ENCODE measurements around the gene PRSS21.
A peak's percentile ranks its signal among the peaks of the same experiment; 100 is the strongest.

The PRSS21 gene

DNA sequence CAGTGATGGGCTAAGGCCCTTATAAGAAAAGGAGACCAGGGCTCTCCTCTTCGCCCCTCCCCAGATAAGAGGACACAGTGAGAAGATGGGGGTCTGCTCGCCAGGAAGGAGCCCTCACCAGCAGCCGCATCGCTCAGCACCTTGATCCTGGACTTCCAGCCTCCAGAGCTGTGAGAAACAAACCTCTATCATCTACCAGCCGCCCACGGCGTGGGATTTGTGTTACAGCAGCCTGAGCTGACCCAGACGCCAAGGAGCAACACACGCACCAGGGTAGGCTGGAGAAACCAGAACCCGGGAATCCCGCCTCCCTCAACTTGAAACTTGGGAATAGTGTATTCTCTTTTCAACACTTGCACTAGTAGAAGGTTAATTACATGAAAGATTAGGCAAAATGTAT, 8.9 kb downstream of the PRSS21 start:
- no peak for DNase-seq

DNA sequence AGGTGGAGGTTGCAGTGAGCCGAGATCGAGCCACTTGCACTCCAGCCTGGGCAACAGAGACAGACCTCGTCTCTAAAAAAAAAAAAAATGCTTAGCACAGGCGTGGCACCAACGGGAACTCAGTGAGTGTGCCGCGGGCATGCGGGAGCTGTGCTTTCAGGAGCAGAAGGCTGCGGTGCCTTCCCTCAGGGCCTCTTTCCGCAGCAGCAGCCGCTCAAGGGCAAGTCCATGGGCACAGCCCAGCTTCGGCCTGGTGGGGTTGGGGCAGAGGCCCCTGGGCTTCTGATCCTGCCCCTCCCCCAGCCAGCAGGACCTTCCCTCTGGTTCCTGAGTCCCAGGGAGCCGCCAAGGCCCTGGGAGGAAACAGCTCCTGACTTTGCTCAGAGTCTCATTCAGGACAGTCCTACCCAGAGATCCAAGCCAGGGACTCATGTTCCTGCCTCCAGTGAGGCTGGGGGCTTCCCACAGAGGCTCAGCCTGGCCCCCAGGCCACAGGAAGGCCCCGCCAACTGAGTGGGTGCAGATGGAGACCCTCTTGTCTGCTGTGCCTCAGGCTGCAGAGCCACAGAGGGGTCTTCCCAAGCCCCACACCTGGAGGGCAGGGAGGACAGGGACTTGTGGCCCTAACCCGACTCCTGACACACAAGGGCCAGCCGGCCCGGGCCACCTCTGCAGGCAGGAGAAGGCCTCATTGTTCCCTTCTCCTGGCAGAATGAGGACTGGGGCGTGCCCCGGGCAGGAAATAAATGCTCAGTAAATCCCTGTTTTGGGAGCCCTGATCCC, 9.7 kb downstream of the PRSS21 start:
- DNase-seq, result no peak

DNA sequence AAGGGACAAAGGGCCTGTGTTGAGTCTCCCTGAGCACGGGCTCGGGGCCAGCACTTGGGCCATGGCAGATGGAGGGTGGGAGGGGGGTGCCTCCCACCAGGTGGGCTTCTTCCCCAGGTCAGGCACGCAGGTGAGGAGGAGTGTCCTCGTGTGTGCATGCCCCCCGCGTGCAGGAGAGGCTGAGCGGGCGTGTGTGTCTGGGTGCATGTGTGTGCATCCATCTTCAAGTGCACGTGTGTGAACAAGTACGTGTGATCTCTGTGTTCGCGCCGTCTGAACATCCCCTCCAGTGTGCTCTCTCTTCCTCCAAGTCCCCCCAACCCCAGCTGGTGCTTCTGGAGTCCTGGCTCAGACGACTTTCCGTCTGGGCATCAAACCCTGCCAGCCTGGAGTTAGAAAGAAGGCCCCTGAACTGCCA, 10.3 kb downstream of the PRSS21 start:
- DNase-seq, result no peak

DNA sequence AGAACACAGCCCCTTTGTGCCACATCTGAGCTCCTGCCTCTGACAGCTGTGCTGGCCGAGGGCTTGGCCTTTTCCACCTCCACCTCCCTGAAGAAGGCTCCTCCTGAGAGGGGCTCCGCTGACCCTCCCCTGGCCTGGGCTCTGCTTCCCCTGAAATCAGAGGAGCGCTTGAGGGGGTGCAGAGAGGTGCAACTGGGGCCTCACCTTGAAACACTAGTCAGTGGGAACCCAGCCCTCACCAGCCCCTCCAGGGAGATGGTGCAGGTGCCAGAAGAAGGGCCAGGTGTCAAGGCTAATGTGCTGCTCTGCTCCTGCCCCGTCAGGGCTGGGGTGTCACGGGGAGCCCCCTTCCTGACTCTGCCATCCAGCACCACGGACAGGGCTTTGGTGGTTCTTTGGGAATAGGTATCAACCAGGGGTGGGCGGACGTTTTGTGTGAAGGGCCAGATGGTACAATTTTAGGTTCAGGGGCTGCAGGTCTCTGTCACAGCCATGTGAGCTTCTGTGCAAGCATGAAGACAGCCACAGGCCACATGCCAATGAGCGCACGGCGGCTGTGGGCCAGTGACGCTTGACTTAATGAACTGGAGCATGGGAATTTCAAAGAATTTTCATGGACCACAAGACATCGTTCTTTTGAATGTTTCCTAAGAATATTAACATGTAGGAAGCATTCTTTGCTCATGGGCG, 10.9 kb downstream of the PRSS21 start:
- DNase-seq, result no peak

DNA sequence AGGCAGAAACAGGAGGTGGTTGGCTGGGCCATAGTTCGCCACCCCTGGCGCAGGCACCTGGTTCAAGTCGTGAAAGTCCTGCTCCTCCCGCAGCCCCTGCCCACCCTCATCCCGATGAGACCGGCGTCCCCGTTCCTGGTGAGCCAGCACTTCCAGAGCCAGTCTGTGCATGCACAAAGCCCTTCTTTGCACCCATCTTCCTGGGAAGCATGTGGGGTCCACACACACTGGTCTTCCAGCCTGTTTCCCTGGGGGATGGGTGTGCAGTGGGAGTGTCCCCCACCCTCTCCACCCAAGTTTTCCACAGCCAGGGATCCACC, 11.4 kb downstream of the PRSS21 start:
- DNase-seq, result no peak

DNA sequence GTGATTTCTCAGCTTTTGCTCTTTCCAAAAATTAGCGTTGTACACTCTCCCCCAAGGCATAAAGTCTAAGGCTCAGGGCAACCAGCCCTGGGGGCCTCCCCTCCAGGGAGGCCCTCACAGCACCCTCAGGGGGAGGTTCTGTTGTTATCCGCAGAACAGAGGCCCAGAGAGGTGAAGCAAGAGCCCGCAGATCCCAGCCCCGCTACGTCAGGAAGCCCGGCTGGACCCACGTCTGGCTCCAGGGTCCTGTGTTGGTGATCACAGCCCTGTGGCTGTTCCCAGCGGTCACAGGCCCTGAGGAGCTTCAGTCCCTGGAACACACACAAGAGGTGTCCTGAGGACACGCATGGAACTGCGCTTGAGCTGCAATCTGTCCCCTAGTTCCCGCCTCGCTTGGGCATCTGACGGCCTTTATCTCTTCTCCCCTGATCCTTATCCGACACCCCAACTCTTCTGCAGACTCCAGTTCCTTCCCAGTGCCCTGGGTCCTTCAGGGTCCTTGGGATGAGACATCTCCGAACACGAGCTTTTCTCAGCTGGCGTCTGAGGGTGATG, 11.9 kb downstream of the PRSS21 start:
- DNase-seq, result no peak

DNA sequence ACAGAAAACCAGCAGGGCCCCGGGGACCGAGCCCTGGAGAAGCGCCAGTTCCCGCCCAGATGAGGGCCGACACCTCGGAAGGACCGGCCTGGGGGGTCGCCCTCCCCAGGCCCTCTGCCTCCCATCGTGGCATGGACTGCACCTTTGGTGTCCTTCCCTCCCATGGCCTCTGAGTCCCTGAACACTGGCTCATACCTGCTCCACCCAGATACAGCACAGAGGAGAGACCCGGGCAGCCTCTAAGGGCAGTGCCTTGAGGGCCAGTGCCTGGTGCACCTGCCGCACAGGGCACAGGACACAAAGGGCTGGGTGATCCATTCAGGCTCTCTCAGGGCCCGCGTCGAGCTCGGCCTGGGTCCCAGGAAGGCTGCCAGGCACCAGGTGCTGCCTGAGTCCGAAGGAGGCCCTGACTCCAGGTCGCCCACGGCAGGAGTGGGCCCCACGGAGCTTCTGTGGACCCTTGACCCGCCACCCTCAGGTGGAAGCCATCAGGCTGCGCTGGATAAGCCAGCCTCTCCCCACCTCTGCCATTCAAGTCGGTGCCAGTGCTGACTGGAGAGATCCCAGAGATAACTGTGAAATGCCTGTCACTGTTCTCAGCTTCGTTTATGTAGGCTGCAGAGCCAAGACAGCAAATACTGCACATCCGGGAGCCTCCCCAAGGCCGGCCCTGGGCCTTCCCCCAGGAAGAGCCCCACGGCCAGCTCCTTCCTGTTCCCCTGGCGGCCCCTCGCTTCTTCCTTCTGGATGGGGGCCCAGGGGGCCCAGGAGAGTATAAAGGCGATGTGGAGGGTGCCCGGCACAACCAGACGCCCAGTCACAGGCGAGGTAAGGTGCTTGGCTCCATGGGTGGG, 12.7 kb downstream of the PRSS21 start, which contains the start of gene ZG16B:
ZG16B (plus strand) TSS at position 803 of the 854 bp plus-strand sequence. CDS start 139 bp downstream, outside the sequence.
- no peak for DNase-seq

DNA sequence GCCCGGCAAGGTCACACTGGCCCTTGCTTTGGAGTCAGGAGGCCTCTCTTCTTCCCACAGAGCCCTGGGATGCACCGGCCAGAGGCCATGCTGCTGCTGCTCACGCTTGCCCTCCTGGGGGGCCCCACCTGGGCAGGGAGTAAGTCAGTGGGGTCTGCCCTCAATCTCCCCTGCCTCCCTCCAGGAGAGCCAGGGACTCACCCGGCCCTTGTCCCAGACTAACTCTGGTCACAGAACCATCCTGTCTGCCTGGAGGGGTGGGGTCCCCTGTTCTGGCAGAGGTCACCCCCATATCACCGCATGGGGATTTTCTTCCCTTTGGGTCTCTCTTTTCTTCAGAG, 13.3 kb downstream of the PRSS21 start:
- DNase-seq, result no peak

DNA sequence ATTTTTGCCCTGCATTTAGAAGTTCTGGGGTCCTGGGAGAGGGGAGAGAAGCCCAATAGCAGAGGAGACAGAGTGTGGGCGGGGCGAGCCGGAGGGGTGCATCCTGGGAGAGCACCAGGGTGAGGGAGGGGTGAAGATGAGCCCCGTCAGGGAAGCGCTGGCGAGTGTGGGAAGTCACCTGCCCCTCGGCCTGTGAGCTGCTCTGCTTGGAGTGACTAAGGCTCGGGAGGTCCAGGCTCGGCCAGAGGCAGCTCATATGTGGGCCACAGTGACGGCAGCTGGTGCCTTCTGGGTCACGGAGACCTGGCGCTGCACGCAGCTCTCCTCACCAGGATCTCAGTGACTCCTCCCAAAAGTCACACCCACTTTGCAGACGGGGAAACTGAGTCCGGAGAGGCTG, 14.2 kb downstream of the PRSS21 start:
- DNase-seq, result no peak

DNA sequence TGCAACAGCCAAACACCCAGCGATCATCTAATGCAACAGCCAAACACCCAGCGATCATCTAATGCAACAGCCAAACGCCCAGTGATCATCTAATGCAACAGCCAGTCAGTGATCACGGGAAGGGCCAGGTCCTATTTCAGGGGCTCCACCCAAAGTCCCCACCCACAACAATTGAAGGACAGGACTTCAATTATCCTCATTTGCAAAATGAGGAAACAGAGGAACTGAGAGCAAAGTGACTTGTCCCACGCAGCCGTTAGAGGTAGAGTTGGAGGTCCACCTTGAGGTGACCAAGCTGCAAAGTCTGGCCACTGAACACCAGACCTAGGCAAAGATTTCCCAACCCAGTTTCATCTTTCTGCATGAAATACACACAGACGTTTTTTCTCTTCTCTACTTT, 16.7 kb downstream of the PRSS21 start:
- no peak for DNase-seq

DNA sequence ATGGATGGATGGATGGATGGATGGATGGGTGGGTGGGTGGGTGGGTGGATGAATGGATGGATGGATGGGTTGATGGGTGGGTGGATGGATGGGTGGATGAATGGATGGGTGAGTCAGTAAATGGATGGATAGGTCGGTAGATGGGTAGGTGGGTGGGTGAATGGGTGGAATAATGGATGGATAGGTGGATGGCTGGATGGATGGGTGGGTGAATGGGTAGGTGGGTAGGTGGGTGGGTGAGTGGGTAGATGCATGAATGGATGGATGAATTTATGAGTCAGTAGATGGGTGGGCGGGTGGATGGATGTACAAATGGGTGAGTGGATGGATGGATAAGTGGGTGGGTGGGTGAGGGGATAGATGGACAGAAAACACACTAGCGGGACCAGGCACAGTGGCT, 17.9 kb downstream of the PRSS21 start:
- DNase-seq, result no peak

DNA sequence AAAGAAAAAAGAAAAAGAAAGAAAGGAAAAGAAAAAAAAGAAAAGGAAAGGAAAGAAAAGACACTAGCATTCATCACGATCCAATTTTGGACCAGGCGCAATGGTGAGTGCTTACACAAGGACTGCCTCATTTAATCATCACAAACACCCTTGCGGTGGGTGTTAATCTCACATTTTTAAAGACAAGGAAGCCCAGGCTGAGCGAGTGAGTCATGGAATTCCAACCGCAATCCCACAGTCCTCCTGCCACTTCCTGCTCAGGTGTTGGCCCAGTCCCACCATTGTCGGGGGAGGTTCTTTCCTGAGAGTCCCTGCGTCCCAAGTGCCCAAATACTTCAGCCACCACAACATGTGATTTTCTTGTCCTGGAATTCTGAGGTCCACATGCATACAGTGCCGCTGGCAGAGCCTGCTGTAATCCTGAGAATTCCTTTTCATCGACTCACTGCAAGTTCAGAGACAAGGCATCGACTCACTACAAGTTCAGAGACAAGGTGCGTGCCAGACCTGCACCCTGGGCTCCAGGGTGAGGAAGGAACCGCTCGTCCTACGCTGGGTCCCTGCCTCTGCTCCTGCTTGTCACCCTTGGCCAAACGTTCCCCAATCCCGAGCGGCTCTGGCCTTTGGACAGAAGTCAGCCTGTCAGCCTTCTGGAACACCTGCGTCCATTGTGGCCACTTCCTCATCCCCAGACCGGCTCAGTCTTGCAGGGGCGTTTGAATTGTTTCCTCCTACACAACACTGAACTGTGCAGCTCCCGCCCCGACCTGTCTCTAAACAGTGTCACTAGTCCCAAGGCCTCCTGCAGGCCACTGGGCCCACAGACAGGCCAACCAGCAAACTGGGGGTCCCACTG, 18.8 kb downstream of the PRSS21 start:
- DNase-seq, result peak; percentile 97

DNA sequence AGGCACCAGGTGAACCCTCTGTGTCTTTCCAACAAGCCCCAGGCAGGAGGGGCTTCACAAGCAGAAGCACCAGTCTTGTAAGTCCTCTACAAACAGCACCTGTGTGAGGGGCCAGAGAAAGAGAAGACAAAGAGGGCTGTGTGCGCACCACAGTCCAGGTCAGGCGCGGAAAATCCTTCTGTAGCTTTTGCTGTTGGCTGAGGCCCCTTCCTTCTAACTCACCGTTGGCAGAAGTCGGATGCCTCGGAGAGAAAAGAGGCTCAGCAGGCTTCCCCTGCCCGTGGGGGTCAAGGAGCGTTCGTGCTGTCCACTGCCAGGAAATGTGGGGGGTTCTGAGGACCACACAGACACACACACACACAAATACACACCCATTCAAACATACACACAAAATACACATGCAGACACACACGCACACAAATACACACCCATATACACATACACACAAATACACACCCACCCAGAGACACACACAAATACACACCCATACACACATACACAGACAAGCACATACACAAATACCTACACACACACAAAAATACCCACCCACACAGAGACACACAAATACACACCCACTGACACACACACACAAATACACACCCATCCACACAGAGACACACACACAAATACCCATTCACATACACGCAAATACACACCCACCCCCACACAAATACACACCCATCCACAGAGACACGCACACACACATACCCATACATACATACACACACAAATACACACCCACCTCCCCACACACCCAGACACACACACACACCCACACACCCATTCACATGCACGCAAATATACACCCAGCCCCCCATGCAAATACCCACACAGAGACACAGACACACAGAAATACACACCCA, 19.8 kb downstream of the PRSS21 start:
- no peak for DNase-seq

DNA sequence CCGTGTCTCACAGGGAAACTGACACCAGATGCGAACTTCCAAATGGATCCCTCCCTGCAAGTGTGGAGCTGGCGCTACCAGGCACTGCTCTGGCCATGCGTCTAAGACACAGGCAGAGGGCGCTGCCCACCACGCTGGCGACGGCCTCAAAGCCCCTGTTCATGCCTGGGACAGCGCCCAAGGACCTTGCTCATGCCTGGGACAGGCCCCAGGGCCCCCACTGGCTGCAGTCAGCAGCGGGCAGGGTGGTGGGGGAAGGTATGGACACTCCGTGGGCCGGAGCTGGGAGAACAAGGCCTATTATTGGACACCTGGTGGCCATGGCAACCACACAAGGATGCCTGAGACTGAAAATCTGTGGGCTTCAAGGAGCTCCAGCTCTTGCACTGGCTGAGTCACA, 21.9 kb downstream of the PRSS21 start:
- peak; percentile 66 for DNase-seq

DNA sequence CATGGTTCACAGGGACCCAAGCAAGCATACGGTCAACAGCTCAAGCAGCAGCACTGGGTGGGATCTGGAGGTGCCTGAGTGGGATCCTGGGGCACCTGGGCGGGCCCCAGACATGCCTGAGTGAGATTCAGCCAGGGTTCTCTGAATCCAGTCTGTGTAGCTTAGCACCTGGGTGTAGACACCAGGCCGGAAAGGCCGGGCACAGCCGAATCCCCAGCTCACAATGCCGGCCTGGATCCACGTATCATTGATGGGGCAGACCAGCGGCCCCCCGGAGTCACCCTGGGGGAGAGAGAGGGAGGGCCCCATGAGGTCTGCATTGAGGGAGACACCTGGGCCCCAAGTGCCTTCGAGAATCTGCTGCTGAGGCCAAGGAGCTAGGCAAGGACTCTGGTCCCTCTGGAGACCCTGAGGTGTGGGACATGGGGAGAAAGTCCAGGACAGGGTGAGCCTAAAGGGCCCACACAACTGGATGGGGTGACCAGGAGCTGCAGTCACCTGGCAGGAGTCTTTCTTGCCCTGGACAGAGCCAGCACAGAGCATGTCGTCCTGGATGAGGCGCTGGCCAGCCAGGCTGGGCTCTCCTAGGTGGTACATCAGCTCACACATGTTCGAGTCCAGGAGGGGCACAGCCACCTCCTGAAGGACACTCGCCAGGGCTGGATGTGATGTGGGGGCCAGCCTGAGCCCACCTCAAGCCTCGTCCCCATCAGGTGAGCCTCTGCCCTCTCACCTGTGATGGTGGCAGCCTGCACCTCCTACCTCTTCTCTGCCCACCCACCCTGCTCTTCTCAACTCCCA, 22.8 kb downstream of the PRSS21 start:
- no peak for DNase-seq

DNA sequence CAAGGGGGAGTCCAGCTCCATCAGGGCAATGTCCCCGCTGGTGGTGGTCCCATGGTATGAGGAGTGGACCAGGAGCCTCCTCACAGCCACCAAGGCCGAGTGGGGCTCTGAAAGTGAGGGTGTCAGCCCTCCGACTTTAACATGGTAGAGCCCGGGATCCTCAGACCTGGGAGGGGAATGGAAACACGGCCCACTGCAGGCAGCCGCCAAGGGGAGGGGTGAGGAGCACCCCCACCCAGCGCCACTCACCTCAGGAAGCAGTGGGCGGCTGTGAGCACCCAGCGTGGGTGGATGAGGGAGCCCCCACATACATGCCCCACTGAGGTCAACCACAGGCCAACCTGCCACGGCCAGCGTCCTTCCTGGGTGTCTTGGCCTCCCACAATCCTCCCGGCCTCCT, 23.9 kb downstream of the PRSS21 start:
- DNase-seq, result no peak

DNA sequence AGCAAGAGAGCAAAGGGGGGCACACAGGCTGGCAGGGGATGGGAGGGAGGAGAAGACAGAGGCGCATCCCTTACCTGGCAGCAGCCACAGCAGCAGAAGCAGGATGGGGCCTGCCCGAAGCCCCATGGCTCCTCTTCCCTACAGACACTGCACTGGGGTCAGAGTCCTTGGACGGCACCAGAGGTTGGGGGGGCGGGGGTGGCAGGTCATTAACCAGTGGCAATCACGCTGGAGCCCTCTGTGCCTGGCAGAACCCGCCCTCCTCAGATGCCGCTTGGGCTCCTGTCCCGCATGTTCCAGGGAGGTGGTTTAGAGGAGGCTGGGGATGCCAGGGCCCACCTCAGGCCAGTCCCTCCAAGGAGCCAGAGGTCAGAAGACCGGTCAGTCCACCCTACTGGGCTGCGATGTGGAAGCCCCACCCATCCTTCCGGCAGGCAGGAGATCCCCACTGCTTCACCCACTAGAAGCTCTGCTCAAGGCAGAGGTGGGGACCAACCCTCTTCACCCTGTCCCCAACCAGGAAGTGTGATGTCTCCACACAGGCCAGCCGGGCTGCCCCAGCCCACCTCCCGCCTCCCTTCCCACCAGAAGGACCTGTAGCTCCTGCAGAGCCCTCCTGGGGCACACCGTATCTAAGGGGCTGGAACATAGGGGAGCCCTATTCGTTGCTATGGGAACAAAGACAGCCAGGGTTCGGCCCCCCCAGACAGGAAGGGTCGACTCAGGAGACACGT, 24.7 kb downstream of the PRSS21 start:
- DNase-seq, result no peak

DNA sequence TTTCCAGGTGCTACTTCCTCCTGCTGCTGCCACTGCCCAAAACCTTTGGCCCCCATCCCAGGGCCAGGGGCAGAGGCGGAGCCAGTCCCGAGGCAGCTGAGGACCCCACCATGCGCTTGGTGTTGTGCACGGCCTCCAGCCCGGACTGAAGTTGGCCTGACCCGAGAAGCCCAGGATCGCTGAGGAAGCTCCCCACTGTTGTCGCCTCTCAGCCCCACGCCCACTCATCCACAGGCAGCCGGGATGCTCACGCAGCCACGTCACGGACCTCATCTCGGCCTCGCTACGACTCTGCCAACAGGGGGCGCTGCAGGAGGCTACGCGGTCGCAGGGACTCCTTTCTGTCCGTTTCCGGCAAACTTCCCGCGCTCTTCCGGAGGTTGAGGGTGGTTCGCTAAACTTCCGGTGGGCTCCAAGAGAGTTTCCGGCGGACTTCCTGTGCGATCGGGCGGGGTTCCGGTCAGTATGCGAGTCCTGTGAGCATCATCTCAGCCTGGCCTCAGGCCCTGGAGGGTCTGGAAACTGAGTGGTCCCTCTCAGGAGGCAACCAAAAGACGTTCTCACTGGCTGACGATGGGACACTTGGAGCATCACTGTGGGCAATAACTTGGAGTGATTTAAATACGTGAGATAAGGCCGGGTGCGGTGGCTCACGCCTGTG, 25.4 kb downstream of the PRSS21 start:
- peak; percentile 31 for DNase-seq

DNA sequence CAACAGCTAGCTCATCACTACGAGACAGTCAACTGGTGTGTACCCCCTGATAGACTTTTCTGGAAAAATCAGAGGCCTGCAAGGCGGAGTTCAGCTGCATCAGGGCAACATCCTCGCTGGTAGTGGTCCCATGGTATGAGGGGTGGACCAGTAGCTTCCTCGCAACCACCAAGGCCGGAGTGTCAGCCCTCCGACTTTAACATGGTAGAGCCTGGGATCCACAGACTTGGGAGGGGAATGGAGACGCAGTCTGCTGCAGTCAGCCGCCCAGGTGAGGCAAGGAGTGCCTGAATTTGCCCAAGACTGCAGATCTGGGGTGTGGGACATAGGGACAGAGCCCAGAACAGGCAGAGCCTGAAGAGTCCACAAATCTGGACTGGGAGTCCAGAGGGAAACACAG, 26.5 kb downstream of the PRSS21 start:
- DNase-seq, result no peak

All from fibroblast of skin of back (primary cell).